ENCODE data around the gene LAMA3. TPM values are rescaled to one million over a fixed set of nuclear protein-coding genes. Genes with fewer than 3 reads are reported as not detected.
A peak's percentile ranks its signal among the peaks of the same experiment; 100 is the strongest.

Gene LAMA3
- total and polyA plus RNA-seq, 8 donors: 4.3 to 182 (median 26.6) TPM

GRCh38 chr18:23832911-23833310 is 143.7 kb downstream of the LAMA3 start:
- no peak for DNase-seq
- H3K36me3 ChIP-seq: peaks cover 0 to 9% (median 2%) of the 10 kb centered on the region in 4 donors
- TF ChIP-seq POLR2AphosphoS5 (IDR thresholded peaks at IDR 0.05): no peak
- no peak for TF ChIP-seq EP300 (IDR thresholded peaks at IDR 0.05)
- TF ChIP-seq POLR2A (IDR thresholded peaks at IDR 0.05): no peak
- no peak for TF ChIP-seq CTCF (IDR thresholded peaks at IDR 0.05)
- no peaks in the 10 kb centered on the region for H3K27me3 ChIP-seq
- intact Hi-C loops (cut with DNase I; ENCODE audit: low total_unique reads): no loop called here
- WGBS, 5 donors: 80 to 91% (median 86%) methylated on average over 3 of the region's 3 CpGs
- H3K9me3 ChIP-seq: no peaks in the 10 kb centered on the region
- no peak overlapping the region for H3K27ac ChIP-seq
- H3K4me3 ChIP-seq: no peak overlapping the region
- peaks cover 0 to 6% (median 0%) of the 10 kb centered on the region in 4 donors for H3K4me1 ChIP-seq

GRCh38 chr18:23833714-23834113 is 144.5 kb downstream of the LAMA3 start:
- H3K27ac ChIP-seq: no peak overlapping the region
- H3K36me3 ChIP-seq: peaks cover 0 to 9% (median 2%) of the 10 kb centered on the region in 4 donors
- no peaks in the 10 kb centered on the region for H3K27me3 ChIP-seq
- peaks cover 0 to 5% (median 0%) of the 10 kb centered on the region in 4 donors for H3K4me1 ChIP-seq
- WGBS, 5 donors: 82 to 96% (median 88%) methylated on average over 6 of the region's 6 CpGs
- no peaks in the 10 kb centered on the region for H3K9me3 ChIP-seq
- DNase-seq: no peak
- TF ChIP-seq POLR2AphosphoS5 (IDR thresholded peaks at IDR 0.05) (no peak), EP300 (IDR thresholded peaks at IDR 0.05) (no peak), CTCF (IDR thresholded peaks at IDR 0.05) (no peak), POLR2A (IDR thresholded peaks at IDR 0.05) (no peak)
- intact Hi-C loops (cut with DNase I; ENCODE audit: low total_unique reads): no loop called here
- no peak overlapping the region for H3K4me3 ChIP-seq

- Histone ChIP-seq H3K4me3 (no peak overlapping the region), H3K9me3 (no peaks in the 10 kb centered on the region), H3K36me3 (peaks cover 0 to 9% (median 2%) of the 10 kb centered on the region in 4 donors), H3K4me1 (peaks cover 0 to 4% (median 0%) of the 10 kb centered on the region in 4 donors), H3K27me3 (no peaks in the 10 kb centered on the region), H3K27ac (no peak overlapping the region)
- no peak for DNase-seq
- 89 to 98% (median 94%) methylated on average over 3 of the region's 3 CpGs for WGBS, 5 donors
- intact Hi-C loops (cut with DNase I; ENCODE audit: low total_unique reads): no loop called here
- TF ChIP-seq CTCF (IDR thresholded peaks at IDR 0.05) (no peak), POLR2AphosphoS5 (IDR thresholded peaks at IDR 0.05) (no peak), EP300 (IDR thresholded peaks at IDR 0.05) (no peak), POLR2A (IDR thresholded peaks at IDR 0.05) (no peak)
These were observed 145.8 kb downstream of the LAMA3 start for GRCh38 chr18:23835091-23835490.

GRCh38 chr18:23835506-23835905 is 146.3 kb downstream of the LAMA3 start:
- H3K27ac ChIP-seq: no peak overlapping the region

DNA sequence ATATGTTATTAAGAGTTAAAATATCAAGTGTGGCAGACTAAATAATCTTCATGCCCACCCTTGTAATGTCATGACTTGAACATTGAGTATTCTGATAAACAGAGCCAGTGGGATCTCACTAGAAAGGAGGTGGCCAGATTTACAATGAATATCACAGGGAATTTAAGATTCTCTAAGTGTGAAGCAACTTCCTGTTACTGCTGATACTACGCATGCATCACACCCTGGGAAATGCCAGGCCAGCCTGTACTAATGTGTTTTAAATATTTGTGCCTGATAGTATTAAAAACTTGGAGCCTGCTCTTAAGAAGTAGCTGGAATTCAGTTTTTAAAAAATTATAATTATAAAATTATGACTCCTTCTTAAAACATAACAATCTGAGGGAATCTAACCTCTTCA is 148.3 kb downstream of the LAMA3 start:
- no peak for TF ChIP-seq CTCF (IDR thresholded peaks at IDR 0.05)
- no peak for TF ChIP-seq EP300 (IDR thresholded peaks at IDR 0.05)
- TF ChIP-seq POLR2A (IDR thresholded peaks at IDR 0.05): no peak
- no peak for TF ChIP-seq POLR2AphosphoS5 (IDR thresholded peaks at IDR 0.05)
- WGBS, 5 donors: 69 to 85% (median 79%) methylated on average over 1 of the region's 1 CpG
- intact Hi-C loops (cut with DNase I; ENCODE audit: low total_unique reads): no loop called here

More at GRCh38 chr18:23835506-23835905, 146.3 kb downstream of the LAMA3 start:
- no peaks in the 10 kb centered on the region for H3K27me3 ChIP-seq
- DNase-seq: no peak
- no peak overlapping the region for H3K4me3 ChIP-seq
- H3K4me1 ChIP-seq: peaks cover 0 to 4% (median 0%) of the 10 kb centered on the region in 4 donors
- TF ChIP-seq POLR2A (IDR thresholded peaks at IDR 0.05): no peak
- no peak for TF ChIP-seq EP300 (IDR thresholded peaks at IDR 0.05)
- no peak for TF ChIP-seq POLR2AphosphoS5 (IDR thresholded peaks at IDR 0.05)
- 62 to 77% (median 68%) methylated on average over 4 of the region's 4 CpGs for WGBS, 5 donors
- intact Hi-C loops (cut with DNase I; ENCODE audit: low total_unique reads): no loop called here
- no peaks in the 10 kb centered on the region for H3K9me3 ChIP-seq
- peaks cover 0 to 9% (median 2%) of the 10 kb centered on the region in 4 donors for H3K36me3 ChIP-seq

More for the DNA sequence above, 148.3 kb downstream of the LAMA3 start:
- Histone ChIP-seq H3K4me3 (no peak overlapping the region), H3K4me1 (peaks cover 0 to 4% (median 0%) of the 10 kb centered on the region in 4 donors), H3K36me3 (peaks cover 0 to 14% (median 6%) of the 10 kb centered on the region in 4 donors), H3K27ac (no peak overlapping the region), H3K27me3 (no peaks in the 10 kb centered on the region), H3K9me3 (no peaks in the 10 kb centered on the region)
- peak in 1 of 2 donors; percentile 34 for DNase-seq
